HG02884 (cell line): ENCODE measurements around the gene RIPK4.

Experiments used
- ATAC-seq: cut with Tn5 transposase; IDR thresholded peaks from one replicate; pipeline ENCODE4 v1.9.1; 2021; ENCODE audit warnings: mild to moderate bottlenecking, moderate library complexity; ENCODE audit not compliant: unreplicated experiment

RIPK4 gene

GRCh38 chr21:41769933-41770332, 3.1 kb upstream of the RIPK4 start:
- ATAC-seq = no peak

GRCh38 chr21:41769521-41769920, 2.7 kb upstream of the RIPK4 start:
- no peak for ATAC-seq

GRCh38 chr21:41769111-41769510, 2.3 kb upstream of the RIPK4 start:
- no peak for ATAC-seq

GRCh38 chr21:41768437-41769042, 1.7 kb upstream of the RIPK4 start:
- no peak for ATAC-seq

GRCh38 chr21:41767606-41768436, 969 bp upstream of the RIPK4 start:
- no peak for ATAC-seq

GRCh38 chr21:41765973-41766882, 624 bp downstream of the RIPK4 start:
- ATAC-seq = no peak

- ATAC-seq = no peak
Measured at GRCh38 chr21:41765420-41765821, 1.4 kb downstream of the RIPK4 start.

GRCh38 chr21:41764558-41765419, 2.1 kb downstream of the RIPK4 start:
- no peak for ATAC-seq

- ATAC-seq = no peak
Measured at GRCh38 chr21:41763996-41764395, 2.9 kb downstream of the RIPK4 start.

- ATAC-seq = no peak
Measured at GRCh38 chr21:41763398-41763931, 3.4 kb downstream of the RIPK4 start.

GRCh38 chr21:41762753-41763152, 4.1 kb downstream of the RIPK4 start:
- ATAC-seq = no peak

- no peak for ATAC-seq
Measured at GRCh38 chr21:41761934-41762635, 4.8 kb downstream of the RIPK4 start.

GRCh38 chr21:41761211-41761933, 5.5 kb downstream of the RIPK4 start:
- ATAC-seq = no peak

- ATAC-seq = no peak
Measured at GRCh38 chr21:41760411-41760810, 6.4 kb downstream of the RIPK4 start.

- ATAC-seq = no peak
Measured at GRCh38 chr21:41759926-41760325, 6.9 kb downstream of the RIPK4 start.

GRCh38 chr21:41759214-41759840, 7.5 kb downstream of the RIPK4 start:
- no peak for ATAC-seq

- ATAC-seq = no peak
Measured at GRCh38 chr21:41758550-41758949, 8.3 kb downstream of the RIPK4 start.

GRCh38 chr21:41755934-41756773, 10.7 kb downstream of the RIPK4 start:
- ATAC-seq = no peak
